H1 (cell line): Measurements from ENCODE around the gene SCAMP5. TPM values are rescaled to one million over a fixed set of nuclear protein-coding genes. Genes with fewer than 3 reads are reported as not detected.

Experiments used
- CTCF ChIA-PET: fragments of 300-600 bp; sonication (Branson Sonifier 250); formaldehyde crosslinking; loops from one replicate; lab custom pipeline; 2021; ENCODE audit not compliant: partially characterized antibody; lab: Charles Lee
- POLR2A ChIA-PET: fragments of 300-600 bp; sonication (Branson Sonifier 250); formaldehyde crosslinking; loops from one replicate; lab custom pipeline; 2021; ENCODE audit warnings: inconsistent platforms; ENCODE audit not compliant: partially characterized antibody; lab: Charles Lee
- DNase-seq, 2 experiments: peaks; one replicate each; pipeline versions ENCODE4 v3.0.0 to v3.0.0-alpha.2; 2010 to 2022; ENCODE audit warnings: low spot score in 2 of 2, low read depth in 1 of 2, mixed read lengths in 1 of 2
- FAIRE-seq: peaks from 2 replicates; lab custom pipeline; 2011; peaks lifted over from hg19 to GRCh38; lab: Jason Lieb, UNC
- H2AFZ ChIP-seq: 2 replicates; pipeline ENCODE4 v1.8.1; 2012; ENCODE audit warnings: low read length, inconsistent platforms
- H2AK5ac ChIP-seq: 2 replicates; pipeline ENCODE4 v1.6.1; 2013; ENCODE audit warnings: low read depth, low read length
- H2BK120ac ChIP-seq: replicated peaks from 2 replicates; pipeline ENCODE3; 2013; ENCODE audit warnings: low read depth, low read length, inconsistent platforms
- H2BK12ac ChIP-seq: 2 replicates; pipeline ENCODE4 v1.6.1; 2013; ENCODE audit warnings: low read depth, low read length
- H2BK15ac ChIP-seq: 2 replicates; pipeline ENCODE4 v1.6.1; 2013; ENCODE audit warnings: low read length
- H2BK20ac ChIP-seq: 2 replicates; pipeline ENCODE4 v1.6.1; 2013; ENCODE audit warnings: low read length
- H2BK5ac ChIP-seq: 2 replicates; pipeline ENCODE4 v1.6.1; 2013; ENCODE audit warnings: low read depth, low read length
- H3K14ac ChIP-seq: 2 replicates; pipeline ENCODE4 v1.6.1; 2013; ENCODE audit warnings: inconsistent platforms; ENCODE audit not compliant: insufficient read length
- H3K18ac ChIP-seq: 2 replicates; pipeline ENCODE4 v1.6.1; 2013; ENCODE audit warnings: low read length; ENCODE audit errors: extremely low read depth
- H3K23ac ChIP-seq: 2 replicates; pipeline ENCODE4 v1.6.1; 2013; ENCODE audit warnings: inconsistent platforms; ENCODE audit not compliant: insufficient read length
- H3K23me2 ChIP-seq: 2 replicates; pipeline ENCODE4 v1.6.1; 2013; ENCODE audit warnings: low read depth, low read length
- H3K27ac ChIP-seq: 2 replicates; pipeline ENCODE4 v1.6.1; 2011; ENCODE audit warnings: low read depth, low read length, inconsistent platforms
- H3K27me3 ChIP-seq, 4 experiments: replicated peaks in 1 of 4; 1 replicate in 1 of 4; 2 replicates in 3 of 4; pipeline versions ENCODE4 v1.6.1 to v1.8.1; 2011 to 2013; ENCODE audit warnings: low read length in 3 of 4, mild to moderate bottlenecking in 3 of 4, inconsistent platforms in 2 of 4, mixed read lengths in 2 of 4, moderate library complexity in 1 of 4; ENCODE audit not compliant: control insufficient read depth in 3 of 4, insufficient read depth in 3 of 4; ENCODE audit errors: extremely low read depth in 1 of 4
- H3K36me3 ChIP-seq, 4 experiments: 2 replicates each; pipeline versions ENCODE4 v1.6.1 to v1.8.1; 2011 to 2013; ENCODE audit warnings: mild to moderate bottlenecking in 4 of 4, low read length in 3 of 4, moderate library complexity in 2 of 4, control low read depth in 1 of 4, inconsistent platforms in 1 of 4; ENCODE audit not compliant: insufficient read depth in 4 of 4, control insufficient read depth in 2 of 4
- H3K4ac ChIP-seq: replicated peaks from 2 replicates; pipeline ENCODE3; 2013; ENCODE audit warnings: low read length, low read depth, mixed read lengths, inconsistent platforms; ENCODE audit not compliant: insufficient read length
- H3K4me1 ChIP-seq, 4 experiments: replicated peaks in 1 of 4; 1 replicate in 1 of 4; 2 replicates in 3 of 4; pipeline versions ENCODE4 v1.6.1 to v1.8.1; 2011 to 2013; ENCODE audit warnings: low read length in 3 of 4, inconsistent platforms in 2 of 4, mixed read lengths in 1 of 4; ENCODE audit not compliant: insufficient read depth in 4 of 4, control insufficient read depth in 3 of 4
- H3K4me2 ChIP-seq, 2 experiments: 2 replicates each; pipeline versions ENCODE4 v1.6.1 to v1.8.1; 2011 to 2013; ENCODE audit warnings: low read depth in 2 of 2, low read length in 2 of 2, control low read depth in 1 of 2, inconsistent platforms in 1 of 2, mild to moderate bottlenecking in 1 of 2; ENCODE audit not compliant: insufficient read depth in 1 of 2
- H3K4me3 ChIP-seq, 4 experiments: fragments of 200-600, 300-600 bp in 1 of 4; sonication (generic), shearing (Covaris generic), sonication (Bioruptor Twin) in 1 of 4; 2 replicates each; pipeline versions ENCODE4 v1.5.1 to v1.8.1; 2011 to 2016; ENCODE audit warnings: low read length in 4 of 4, low read depth in 3 of 4, control low read depth in 2 of 4, inconsistent platforms in 2 of 4, mild to moderate bottlenecking in 2 of 4, mixed read lengths in 1 of 4, moderate library complexity in 1 of 4; ENCODE audit not compliant: insufficient read depth in 2 of 4; ENCODE audit errors: extremely low read depth in 1 of 4
- H3K56ac ChIP-seq: replicated peaks from 2 replicates; pipeline ENCODE3; 2013; ENCODE audit warnings: low read depth, mild to moderate bottlenecking, mixed read lengths, low read length, inconsistent platforms; ENCODE audit not compliant: insufficient read length
- H3K79me1 ChIP-seq: 2 replicates; pipeline ENCODE4 v1.6.1; 2013; ENCODE audit warnings: low read depth, low read length, control low read depth
- H3K79me2 ChIP-seq, 2 experiments: 2 replicates each; pipeline versions ENCODE4 v1.6.1 to v1.8.1; 2012 to 2013; ENCODE audit warnings: low read length in 2 of 2, mild to moderate bottlenecking in 2 of 2, inconsistent platforms in 1 of 2; ENCODE audit not compliant: insufficient read depth in 2 of 2, control insufficient read depth in 1 of 2
- H3K9ac ChIP-seq, 4 experiments: replicated peaks in 1 of 4; 1 replicate in 1 of 4; 2 replicates in 3 of 4; pipeline versions ENCODE4 v1.6.1 to v1.8.1; 2011 to 2013; ENCODE audit warnings: low read depth in 3 of 4, low read length in 3 of 4, control low read depth in 2 of 4, mild to moderate bottlenecking in 2 of 4, moderate library complexity in 2 of 4, inconsistent platforms in 1 of 4; ENCODE audit errors: extremely low read depth in 1 of 4
- H3K9me3 ChIP-seq, 2 experiments: 2 replicates each; pipeline versions ENCODE4 v1.6.1 to v1.8.1; 2012 to 2013; ENCODE audit warnings: mild to moderate bottlenecking in 2 of 2, moderate library complexity in 2 of 2, control low read depth in 1 of 2, inconsistent platforms in 1 of 2, low read depth in 1 of 2, low read length in 1 of 2, mixed read lengths in 1 of 2; ENCODE audit not compliant: insufficient read depth in 2 of 2
- H4K20me1 ChIP-seq, 2 experiments: replicated peaks in 1 of 2; 2 replicates each; pipeline versions ENCODE3 to v1.8.1; 2011 to 2013; ENCODE audit warnings: inconsistent platforms in 2 of 2, low read length in 2 of 2, mild to moderate bottlenecking in 1 of 2; ENCODE audit not compliant: insufficient read depth in 2 of 2, control insufficient read depth in 1 of 2
- H4K5ac ChIP-seq: 2 replicates; pipeline ENCODE4 v1.6.1; 2013; ENCODE audit warnings: low read length, low read depth, mixed read lengths, inconsistent platforms; ENCODE audit not compliant: insufficient read length
- H4K8ac ChIP-seq: 2 replicates; pipeline ENCODE4 v1.8.0; 2013; ENCODE audit warnings: mild to moderate bottlenecking, moderate library complexity, low read length, inconsistent platforms; ENCODE audit not compliant: insufficient read depth; ENCODE audit errors: extremely low read depth
- H4K91ac ChIP-seq: replicated peaks from 2 replicates; pipeline ENCODE3; 2013; ENCODE audit warnings: low read length, mixed read lengths, inconsistent platforms; ENCODE audit not compliant: insufficient read length
- BCL11A ChIP-seq, 2 experiments: IDR thresholded peaks; one replicate each; pipeline ENCODE4 v1.6.1; 2011; ENCODE audit warnings: low read depth in 2 of 2, low read length in 2 of 2, mild to moderate bottlenecking in 2 of 2
- CBX5 ChIP-seq: fragments of 300-800, 300-1000 bp; sonication (generic); IDR thresholded peaks from 2 replicates; pipeline ENCODE4 v1.7.1; 2016; ENCODE audit warnings: antibody characterized with exemption, low read length, low read depth
- EZH2 ChIP-seq: fragments of 200-600 bp; sonication (generic); IDR thresholded peaks from 2 replicates; pipeline ENCODE4 v1.7.1; 2012; ENCODE audit warnings: low read depth, mild to moderate bottlenecking, moderate library complexity, low read length, inconsistent platforms; ENCODE audit not compliant: severe bottlenecking
- GABPA ChIP-seq: IDR thresholded peaks from 2 replicates; pipeline ENCODE4 v1.6.1; 2011; ENCODE audit warnings: mild to moderate bottlenecking, low read length, moderate library complexity, borderline replicate concordance; ENCODE audit not compliant: insufficient read depth
- KDM1A ChIP-seq: fragments of 200-600, 300-600 bp; sonication (generic); IDR thresholded peaks from 2 replicates; pipeline ENCODE4 v1.7.1; 2016; ENCODE audit warnings: mild to moderate bottlenecking, low read length, borderline replicate concordance
- KDM5A ChIP-seq: fragments of 200-600 bp; IDR thresholded peaks from 2 replicates; pipeline ENCODE4 v1.7.1; 2012; ENCODE audit warnings: mild to moderate bottlenecking, low read length, inconsistent platforms, mixed read lengths
- MAFK ChIP-seq: IDR thresholded peaks from 2 replicates; pipeline ENCODE4 v1.6.1; 2012; ENCODE audit warnings: low read depth, mild to moderate bottlenecking, improper control_type of control experiment, low read length
- SAP30 ChIP-seq: fragments of 300-600 bp; sonication (generic); IDR thresholded peaks from 2 replicates; pipeline ENCODE4 v1.7.1; 2012; ENCODE audit warnings: low read length, moderate library complexity, mild to moderate bottlenecking, inconsistent platforms; ENCODE audit not compliant: insufficient read depth, insufficient replicate concordance
- SRF ChIP-seq: IDR thresholded peaks from 2 replicates; pipeline ENCODE4 v1.6.1; 2011; ENCODE audit warnings: mild to moderate bottlenecking, low read depth, low read length, moderate library complexity
- TBP ChIP-seq: IDR thresholded peaks from 2 replicates; pipeline ENCODE4 v1.6.1; 2011; ENCODE audit warnings: low read depth, low read length, improper control_type of control experiment
- TEAD4 ChIP-seq: IDR thresholded peaks from 2 replicates; pipeline ENCODE4 v1.6.1; 2012; ENCODE audit warnings: low read depth, low read length, inconsistent platforms, mixed read lengths
- WGBS, 2 experiments: shearing (Covaris generic) in 1 of 2; methylation state at CpG; one replicate each; pipeline versions ENCODE4 v1.1.6 to v1.1.7; 2013 to 2015; ENCODE audit warnings: low lambda C conversion rate in 2 of 2, mixed read lengths in 2 of 2, inconsistent platforms in 1 of 2, low coverage in 1 of 2, missing lambda C conversion rate in 1 of 2; ENCODE audit not compliant: insufficient replicate concordance in 2 of 2, insufficient coverage in 1 of 2, insufficient read length in 1 of 2; ENCODE audit errors: extremely low coverage in 1 of 2, missing lambda C conversion rate in 1 of 2; 5-methylcytosine and 5-hydroxymethylcytosine counted together
- polyA plus RNA-seq, 7 experiments: library from polyadenylated mRNA; depleted of rRNA in 3 of 7; stranded (reverse) in 5 of 7; unstranded in 2 of 7; fragments of >200 nt in 5 of 7; fragments of 200-250 nt in 2 of 7; gene quantifications; 1 replicate in 5 of 7; 2 replicates in 1 of 7; 4 replicates in 1 of 7; pipeline versions ENCODE4 v1.2.1 to v1.2.3, GENCODE V29; 2011 to 2013; ENCODE audit warnings: missing spikeins in 2 of 7, mixed read lengths in 2 of 7
- total RNA-seq: library from RNA; stranded (reverse); fragmentation: NEBNext Ultra II Directional; extraction: Animal tissue kit (Norgen Biotek cat#: 25700); gene quantifications from 2 replicates; pipeline ENCODE4 v1.2.1, GENCODE V29; 2021

The SCAMP5 gene
- total and polyA plus RNA-seq, 2 of the 8 experiments (the other 6 are each of a cell fraction or from before 2014, with no cell fraction given): 55.4 to 94.7 TPM

DNA sequence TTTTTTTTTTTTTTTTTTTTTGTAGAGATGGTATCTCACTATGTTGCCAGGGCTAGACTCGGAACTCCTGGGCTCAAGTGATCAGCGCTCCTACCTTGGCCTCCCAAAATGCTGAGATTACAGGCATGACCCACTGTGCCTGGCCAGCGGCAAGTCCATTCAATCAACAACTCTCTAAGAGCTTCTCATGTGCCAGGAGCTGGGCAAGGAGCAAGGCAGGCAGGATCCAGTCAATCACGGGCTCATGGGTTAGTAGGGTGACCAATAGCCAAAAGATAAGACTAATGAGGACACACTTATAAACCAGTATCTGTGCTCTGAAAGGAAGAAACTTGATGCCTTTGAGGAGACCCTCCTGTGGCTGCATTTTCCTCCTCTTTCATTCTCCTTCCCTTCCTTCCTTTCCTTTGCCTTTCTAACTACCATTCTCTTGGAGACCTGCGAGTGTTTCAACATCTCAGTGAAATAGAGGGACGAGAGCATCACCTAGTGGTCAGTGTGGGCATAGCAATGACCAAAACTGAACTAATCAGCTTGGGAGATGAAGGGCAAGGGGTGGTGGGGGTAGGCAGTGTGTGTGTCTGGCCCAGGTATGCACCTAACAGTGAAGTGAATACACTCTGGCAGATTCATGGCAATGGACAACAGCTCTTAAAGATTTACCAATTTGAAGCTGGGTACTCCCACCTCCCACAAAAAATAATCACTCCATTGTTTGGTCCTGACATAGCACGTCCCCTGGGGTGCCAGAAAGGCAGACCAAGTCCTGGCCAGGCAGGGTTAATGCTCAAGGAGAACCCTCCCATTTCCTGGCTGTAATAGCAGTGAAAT is 45.1 kb upstream of the SCAMP5 start:
- peaks cover 0 to 5% (median 4%) of the 10 kb centered on the region in 4 experiments; a peak in 5 of 7 replicates for H3K27me3 ChIP-seq
- no peak overlapping the region for H3K4me3 ChIP-seq
- no peaks in the 10 kb centered on the region for H3K9me3 ChIP-seq
- H4K91ac ChIP-seq: no peak overlapping the region
- H3K14ac ChIP-seq: no peak overlapping the region
- ChIA-PET POLR2A (interaction anchor here (0.5 to 2.9 kb wide), 9 partner anchors 8 to 515 kb away, joined by 3 to 16 read pairs (median 5); partner anchors contain the start of genes COX5A, FAM219B and MPI), CTCF (interaction anchor here (0.6 to 6.1 kb wide), 52 partner anchors 9 to 701 kb away, joined by 3 to 52 read pairs (median 5); partner anchors contain the start of genes COX5A, FAM219B and ULK3)
- H3K9ac ChIP-seq: no peak overlapping the region
- FAIRE-seq (peak; percentile 96), DNase-seq (peak in 1 of 2 experiments; percentile 97)
- H3K4me2 ChIP-seq: peak overlapping the region; percentile 1 to 40
- peak overlapping the region; percentile 3; the same call in 1 of the 2 replicates for H2BK12ac ChIP-seq
- H3K18ac ChIP-seq: no peak overlapping the region
- 0 out of 2 replicates have a peak overlapping the region, but pooled peaks have one; percentile 63 for H2BK15ac ChIP-seq
- peaks cover 3 to 19% (median 9%) of the 10 kb centered on the region in 4 experiments for H3K4me1 ChIP-seq
- no peak overlapping the region for H3K23ac ChIP-seq
- H2AFZ ChIP-seq: 0 out of 2 replicates have a peak overlapping the region, but pooled peaks have one; percentile 59
- no peak overlapping the region for H2BK20ac ChIP-seq
- H3K79me2 ChIP-seq: peaks cover 0 to 14% of the 10 kb centered on the region in 2 experiments; a peak in 2 of 4 replicates
- 0 out of 2 replicates have a peak, but pooled peaks cover 2% of the 10 kb centered on the region for H3K79me1 ChIP-seq
- no peak overlapping the region for H2BK120ac ChIP-seq
- peaks cover 0 to 4% of the 10 kb centered on the region in 2 experiments for H4K20me1 ChIP-seq
- H3K56ac ChIP-seq: no peak overlapping the region
- no peak overlapping the region for H4K5ac ChIP-seq
- H3K36me3 ChIP-seq: no peaks in the 10 kb centered on the region
- H4K8ac ChIP-seq: no peak overlapping the region
- no peak overlapping the region for H3K4ac ChIP-seq
- no peak overlapping the region for H2AK5ac ChIP-seq
- H2BK5ac ChIP-seq: no peak overlapping the region
- H3K27ac ChIP-seq: no peak overlapping the region
- WGBS, 2 experiments: 39% methylated on average over 7 of the region's 7 CpGs; no CpG with 5 or more reads in 1 of the 2 experiments
- H3K23me2 ChIP-seq: peaks cover 4% of the 10 kb centered on the region; the same call in 1 of the 2 replicates
- TF ChIP-seq CBX5 (no peak), KDM1A (no peak), TEAD4 (0 out of 2 replicates have a peak, but pooled peaks have one; percentile 34), SRF (no peak), GABPA (no peak), MAFK (no peak), SAP30 (no peak), BCL11A (IDR thresholded peaks at IDR 0.05; ENCODE audit: low read depth in 2 of 2, low read length in 2 of 2) (no peak), EZH2 (no peak), KDM5A (no peak), TBP (no peak)
